Fibroblast of skin of left biceps (primary cell): Measurements from ENCODE around the gene SEPTIN1.
A peak's percentile ranks its signal among the peaks of the same experiment; 100 is the strongest.
"Not testable (repeated sequence)": the region's sequence is repeated elsewhere in the genome, so short reads cannot be mapped to it uniquely, and the experiment has no call there.

Experiments
- DNase-seq, 2 experiments: peaks; one replicate each; pipeline ENCODE4 v3.0.0-alpha.2; 2013; ENCODE audit warnings: low read depth in 2 of 2

Gene SEPTIN1

GRCh38 chr16:30341971-30342370 lies 40.4 kb downstream of the SEPTIN1 start:
- not testable (repeated sequence) for DNase-seq

- no peak for DNase-seq
Observed at GRCh38 chr16:30340621-30341020, 41.7 kb downstream of the SEPTIN1 start.

GRCh38 chr16:30338715-30339114 lies 43.6 kb downstream of the SEPTIN1 start:
- not testable (repeated sequence) for DNase-seq

- DNase-seq: not testable (repeated sequence)
Observed at GRCh38 chr16:30337964-30338357, 44.4 kb downstream of the SEPTIN1 start.

- DNase-seq: no peak
Observed at GRCh38 chr16:30335598-30336474, 46.5 kb downstream of the SEPTIN1 start.

- DNase-seq: peak; percentile 33 to 43
Observed at GRCh38 chr16:30335028-30335597, 47.2 kb downstream of the SEPTIN1 start.

- DNase-seq: peak; percentile 22 to 36
Observed at GRCh38 chr16:30334473-30334989, 47.8 kb downstream of the SEPTIN1 start.
